ENCODE data around the gene XYLT1.

XYLT1 gene

DNA sequence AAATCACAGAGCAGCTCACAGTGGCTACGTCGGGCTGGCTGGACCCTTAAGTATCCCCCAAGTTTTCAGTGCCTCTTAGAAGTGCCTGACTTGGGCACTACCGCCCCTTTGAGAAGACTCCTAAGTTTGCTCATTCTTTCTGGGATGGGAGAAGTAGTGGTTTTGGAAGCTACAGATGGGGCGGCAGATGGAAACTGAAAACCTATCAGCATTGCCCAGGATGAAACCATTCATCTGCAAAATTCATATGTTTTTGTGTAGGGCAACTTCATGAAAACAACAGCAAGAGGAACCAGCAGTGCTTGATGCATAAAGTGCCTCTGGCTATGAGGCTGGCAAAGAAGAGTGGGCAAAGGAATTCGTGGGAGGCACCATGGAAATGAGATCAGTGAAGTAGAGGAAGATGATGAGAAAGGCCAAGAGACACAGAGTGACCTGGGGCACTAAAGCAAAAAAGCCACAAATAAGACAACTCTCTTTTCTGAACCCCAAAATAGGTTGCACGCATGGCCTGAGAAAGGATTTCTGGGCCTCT is 277.1 kb downstream of the XYLT1 start:
- no peaks in the 10 kb centered on the region for H3K4me1 ChIP-seq (ENCODE audit: insufficient read depth, low read length)
- H3K36me3 ChIP-seq (ENCODE audit: insufficient read depth, low read length) = no peaks in the 10 kb centered on the region
- no peak overlapping the region for H3K9ac ChIP-seq (ENCODE audit: low read depth, low read length)
- no peaks in the 10 kb centered on the region for H3K9me3 ChIP-seq (ENCODE audit: control insufficient read depth, insufficient read depth, low read length)

DNA sequence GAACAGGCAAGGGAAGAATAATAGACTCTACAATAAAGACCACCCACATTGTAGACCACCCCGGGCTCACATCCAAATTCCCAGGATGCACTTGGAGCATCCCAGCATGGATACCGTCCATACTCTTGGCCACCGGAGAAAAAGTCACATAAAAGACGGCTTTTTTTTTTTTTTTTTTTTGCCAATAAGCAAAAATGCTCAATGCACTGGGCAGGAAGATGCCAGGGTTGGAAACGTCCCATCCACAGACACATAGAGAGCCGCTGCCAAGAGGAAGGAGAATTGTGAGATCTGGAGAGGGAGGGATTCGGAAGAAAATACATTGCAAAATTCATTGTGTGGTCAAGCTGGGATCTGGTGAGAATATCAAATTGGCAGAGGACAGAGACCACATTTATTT is 286.7 kb downstream of the XYLT1 start:
- H3K9me3 ChIP-seq (ENCODE audit: control insufficient read depth, insufficient read depth, low read length) = no peaks in the 10 kb centered on the region
- no peaks in the 10 kb centered on the region for H3K36me3 ChIP-seq (ENCODE audit: insufficient read depth, low read length)
- H3K4me1 ChIP-seq (ENCODE audit: insufficient read depth, low read length) = no peaks in the 10 kb centered on the region
- H3K9ac ChIP-seq (ENCODE audit: low read depth, low read length) = no peak overlapping the region

DNA sequence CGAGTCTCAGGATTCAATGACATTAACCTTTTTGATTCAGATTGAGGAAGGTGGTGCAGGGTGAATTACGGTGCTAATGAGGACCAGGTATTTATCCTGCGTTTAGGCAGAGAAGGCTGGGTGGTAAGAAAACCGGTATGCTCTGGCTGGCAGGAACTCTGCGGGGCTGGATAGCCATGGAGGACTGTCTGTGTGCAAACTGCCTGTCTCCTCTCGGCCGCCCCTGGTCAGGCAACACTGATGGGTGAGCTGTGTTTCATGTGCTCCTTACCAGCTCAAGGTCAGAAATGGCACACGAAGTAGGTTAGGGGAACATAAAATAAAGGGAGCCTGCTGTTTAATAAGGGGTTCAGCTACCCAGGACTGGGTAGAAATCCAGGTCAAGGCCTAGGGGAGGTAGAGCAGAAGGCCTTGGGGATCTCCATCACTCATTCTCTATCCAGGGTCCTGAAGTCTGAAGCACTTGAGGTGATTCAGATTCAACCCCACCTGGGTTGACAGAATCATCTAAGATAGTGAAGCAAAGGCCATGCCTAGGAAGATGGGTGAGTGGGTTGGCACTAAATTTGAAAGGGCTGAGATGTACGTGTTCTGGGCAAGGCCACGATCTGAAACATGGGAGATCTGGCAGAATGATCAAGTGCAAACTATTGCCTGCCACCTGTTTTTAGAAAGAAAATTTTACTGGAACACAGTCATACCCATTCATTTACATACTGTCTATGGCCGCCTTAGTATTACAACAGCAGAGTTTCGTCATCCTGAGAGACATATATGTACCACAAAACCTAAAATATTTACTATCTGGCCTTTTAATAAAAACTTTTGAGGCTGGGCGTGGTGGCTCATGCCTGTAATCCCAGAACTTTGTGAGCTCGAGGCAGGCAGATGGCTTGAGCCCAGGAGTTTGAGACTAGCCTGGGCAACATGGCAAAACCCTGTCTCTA is 292.5 kb downstream of the XYLT1 start:
- no peaks in the 10 kb centered on the region for H3K9me3 ChIP-seq (ENCODE audit: control insufficient read depth, insufficient read depth, low read length)
- H3K36me3 ChIP-seq (ENCODE audit: insufficient read depth, low read length) = no peaks in the 10 kb centered on the region
- H3K4me1 ChIP-seq (ENCODE audit: insufficient read depth, low read length) = no peaks in the 10 kb centered on the region
- no peak overlapping the region for H3K9ac ChIP-seq (ENCODE audit: low read depth, low read length)

DNA sequence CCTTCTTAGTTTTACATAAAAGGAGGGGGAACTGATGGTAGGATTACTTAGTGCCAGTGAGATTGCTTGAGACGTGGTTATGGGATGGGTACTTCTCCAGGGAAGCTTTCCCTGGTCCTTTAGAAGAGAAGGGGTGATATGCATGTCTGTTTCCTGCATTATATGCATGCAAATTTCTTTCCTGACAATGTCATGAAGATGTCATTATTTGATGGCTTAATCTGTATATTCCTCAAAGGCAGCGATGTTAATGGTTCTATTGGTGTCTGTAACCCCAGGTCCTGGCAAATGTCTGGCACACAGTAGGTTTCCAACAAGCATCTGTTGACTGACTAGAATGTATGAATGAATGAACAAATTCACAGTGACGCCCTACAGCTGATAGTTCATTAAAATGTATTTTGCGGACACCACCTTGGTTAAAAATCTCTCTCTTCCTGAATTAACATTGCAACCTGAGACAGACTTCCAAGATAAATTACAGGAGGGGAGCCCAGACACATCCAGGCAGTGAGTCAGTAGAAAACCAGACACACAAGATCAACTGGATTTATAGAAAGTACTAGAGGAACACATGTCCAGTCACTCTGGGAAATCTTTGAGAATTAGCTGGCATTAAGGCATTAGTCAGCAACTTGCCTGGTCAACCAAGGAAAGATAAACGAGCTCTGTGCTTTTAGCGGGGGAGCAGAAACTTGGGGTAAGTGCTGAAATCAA is 293.4 kb downstream of the XYLT1 start:
- Histone ChIP-seq H3K4me1 (ENCODE audit: insufficient read depth, low read length) (no peaks in the 10 kb centered on the region), H3K36me3 (ENCODE audit: insufficient read depth, low read length) (no peaks in the 10 kb centered on the region), H3K9me3 (ENCODE audit: control insufficient read depth, insufficient read depth, low read length) (no peaks in the 10 kb centered on the region), H3K9ac (ENCODE audit: low read depth, low read length) (no peak overlapping the region)

DNA sequence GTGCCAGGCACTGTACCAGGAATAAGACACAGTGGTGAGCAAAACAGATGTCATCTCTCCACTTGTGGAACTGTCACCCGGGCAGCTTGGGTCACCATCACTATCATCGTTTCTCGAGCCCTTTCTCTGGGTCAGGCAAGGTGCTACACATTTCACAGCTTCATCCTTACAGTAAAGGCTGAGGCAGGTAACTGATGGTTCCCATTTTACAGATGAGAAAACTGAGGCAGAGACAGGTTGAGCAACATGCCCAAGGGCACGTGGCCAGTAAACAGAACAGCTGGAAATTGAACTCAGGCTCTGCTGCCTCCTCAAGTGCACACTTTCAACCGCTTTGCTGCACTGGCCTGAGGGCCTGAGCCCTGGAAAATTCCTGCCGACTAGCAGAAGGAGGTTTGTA is 294.6 kb downstream of the XYLT1 start:
- H3K4me1 ChIP-seq (ENCODE audit: insufficient read depth, low read length) = no peaks in the 10 kb centered on the region
- H3K9me3 ChIP-seq (ENCODE audit: control insufficient read depth, insufficient read depth, low read length) = no peaks in the 10 kb centered on the region
- H3K9ac ChIP-seq (ENCODE audit: low read depth, low read length) = no peak overlapping the region
- H3K36me3 ChIP-seq (ENCODE audit: insufficient read depth, low read length) = no peaks in the 10 kb centered on the region

DNA sequence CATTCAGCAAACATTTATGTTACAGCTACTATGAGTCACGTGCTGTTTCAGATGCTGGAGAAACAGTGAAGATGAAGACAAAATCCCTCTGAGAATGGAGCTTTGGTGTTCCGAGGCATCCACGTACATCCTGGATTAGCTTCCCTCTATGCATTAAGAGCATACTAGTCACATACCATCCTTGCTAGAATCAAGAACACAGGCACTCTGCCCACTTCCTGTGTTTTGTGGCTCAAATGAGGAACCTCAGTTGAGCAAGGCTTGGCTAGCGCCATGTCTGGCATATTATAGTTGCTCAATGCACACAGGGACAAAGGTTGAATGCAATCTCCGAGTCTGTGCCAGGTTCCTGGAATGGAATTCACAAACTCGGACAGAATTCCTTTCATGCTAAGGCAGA is 297.5 kb downstream of the XYLT1 start:
- Histone ChIP-seq H3K4me1 (ENCODE audit: insufficient read depth, low read length) (no peaks in the 10 kb centered on the region), H3K9me3 (ENCODE audit: control insufficient read depth, insufficient read depth, low read length) (no peaks in the 10 kb centered on the region), H3K36me3 (ENCODE audit: insufficient read depth, low read length) (no peaks in the 10 kb centered on the region), H3K9ac (ENCODE audit: low read depth, low read length) (no peak overlapping the region)

DNA sequence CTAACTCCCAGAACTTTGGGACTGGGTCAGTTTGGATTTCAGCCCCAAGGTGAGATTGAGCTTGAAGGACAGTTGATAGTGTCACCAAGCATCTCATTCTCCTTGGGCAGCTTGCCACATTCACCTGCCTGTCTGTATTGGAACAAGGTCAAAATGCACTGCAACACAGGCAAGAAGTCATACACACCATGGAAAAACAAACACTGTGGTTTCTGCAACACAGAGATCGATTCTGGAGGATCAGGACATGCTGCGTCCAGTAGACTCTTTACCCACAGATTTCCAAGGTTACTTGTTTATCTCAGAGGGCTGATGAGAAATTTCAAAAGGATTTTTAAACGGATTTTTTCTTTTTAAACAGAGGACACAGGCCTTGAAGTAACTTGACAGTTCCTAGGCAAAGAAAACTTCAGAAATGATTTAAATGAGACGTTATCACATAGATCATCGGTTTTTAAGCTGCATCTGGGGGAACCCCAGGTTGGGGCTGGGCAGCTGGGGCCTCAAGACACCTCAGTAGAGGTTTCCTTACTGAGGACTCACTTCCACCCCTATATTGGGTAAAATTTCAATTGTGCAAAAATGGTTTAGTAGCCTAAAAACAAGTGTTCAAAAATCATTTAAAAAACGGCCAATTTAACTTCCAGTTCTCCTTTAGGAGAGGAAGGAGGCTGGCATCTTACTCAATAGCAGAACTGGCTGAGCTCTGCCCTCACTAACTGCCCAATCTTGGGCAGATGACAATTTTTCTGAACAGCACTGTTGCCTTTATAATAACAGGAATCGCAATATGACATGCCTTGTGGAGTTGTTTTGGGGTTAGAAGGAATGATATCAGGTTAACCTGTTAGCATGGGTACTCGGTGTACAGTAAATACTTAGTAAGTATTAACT is 299.3 kb downstream of the XYLT1 start:
- no peaks in the 10 kb centered on the region for H3K9me3 ChIP-seq (ENCODE audit: control insufficient read depth, insufficient read depth, low read length)
- H3K4me1 ChIP-seq (ENCODE audit: insufficient read depth, low read length) = no peaks in the 10 kb centered on the region

DNA sequence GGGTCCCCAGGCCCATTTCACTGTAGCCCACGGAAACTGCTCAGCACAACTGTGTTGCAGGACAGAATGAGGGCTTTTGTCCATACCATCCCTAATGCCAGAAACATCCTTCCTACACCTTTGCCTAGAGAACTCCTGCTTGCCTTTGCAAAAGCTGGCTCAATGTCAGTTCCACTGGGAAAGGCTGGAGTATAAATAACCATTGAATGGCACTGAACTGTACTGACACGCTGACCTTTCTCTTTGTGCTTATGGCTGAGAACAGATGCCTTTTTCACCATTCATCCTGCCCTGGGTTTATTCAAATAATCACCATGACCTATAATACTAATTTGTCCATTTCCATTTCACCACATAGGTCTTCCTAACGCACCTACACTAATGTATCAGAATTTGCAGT is 300.3 kb downstream of the XYLT1 start:
- no peaks in the 10 kb centered on the region for H3K4me1 ChIP-seq (ENCODE audit: insufficient read depth, low read length)
- H3K36me3 ChIP-seq (ENCODE audit: insufficient read depth, low read length) = no peaks in the 10 kb centered on the region
- H3K9me3 ChIP-seq (ENCODE audit: control insufficient read depth, insufficient read depth, low read length) = no peaks in the 10 kb centered on the region
- H3K9ac ChIP-seq (ENCODE audit: low read depth, low read length) = no peak overlapping the region

More for the DNA sequence above, 299.3 kb downstream of the XYLT1 start:
- no peak overlapping the region for H3K9ac ChIP-seq (ENCODE audit: low read depth, low read length)
- H3K36me3 ChIP-seq (ENCODE audit: insufficient read depth, low read length) = no peaks in the 10 kb centered on the region

DNA sequence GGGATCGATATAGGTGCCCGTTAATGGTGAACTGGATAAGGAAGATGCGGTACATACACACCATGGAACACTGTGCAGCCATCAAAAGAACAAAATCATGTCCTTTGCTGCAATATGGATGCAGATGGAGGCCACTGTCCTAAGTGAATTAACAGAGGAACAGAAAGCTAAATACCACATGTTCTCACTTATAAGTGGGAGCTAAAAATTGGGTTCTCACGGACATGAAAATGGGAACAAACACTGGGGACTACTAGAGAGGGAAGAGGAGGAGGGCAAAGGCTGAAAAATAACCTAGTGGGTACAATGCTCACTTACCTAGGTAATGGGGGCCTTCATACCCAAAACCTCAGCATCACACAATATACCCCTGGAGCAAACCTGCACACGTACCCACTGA is 302.6 kb downstream of the XYLT1 start:
- Histone ChIP-seq H3K36me3 (ENCODE audit: insufficient read depth, low read length) (no peaks in the 10 kb centered on the region), H3K9ac (ENCODE audit: low read depth, low read length) (no peak overlapping the region), H3K4me1 (ENCODE audit: insufficient read depth, low read length) (no peaks in the 10 kb centered on the region), H3K9me3 (ENCODE audit: control insufficient read depth, insufficient read depth, low read length) (no peaks in the 10 kb centered on the region)

DNA sequence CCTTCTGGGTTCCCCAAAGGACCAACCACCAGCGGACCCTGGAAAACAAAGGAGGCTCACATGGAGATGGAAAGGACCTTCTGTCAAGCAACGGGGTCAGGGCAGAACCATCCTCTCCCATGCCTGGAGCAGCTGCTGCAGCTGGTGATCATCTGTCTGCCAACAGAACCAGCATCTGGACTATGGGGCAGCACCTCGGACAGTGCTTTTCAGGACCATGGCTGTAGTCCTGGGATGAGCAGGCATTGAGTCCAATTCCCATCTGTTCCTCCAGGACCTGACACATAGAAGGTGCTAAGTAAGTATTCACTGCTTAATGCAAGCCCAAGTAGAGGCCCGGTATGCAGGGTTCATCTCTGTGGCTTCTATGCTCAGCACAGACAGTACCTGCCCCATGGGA is 304.7 kb downstream of the XYLT1 start:
- H3K9ac ChIP-seq (ENCODE audit: low read depth, low read length) = no peak overlapping the region
- H3K36me3 ChIP-seq (ENCODE audit: insufficient read depth, low read length) = no peaks in the 10 kb centered on the region
- no peaks in the 10 kb centered on the region for H3K9me3 ChIP-seq (ENCODE audit: control insufficient read depth, insufficient read depth, low read length)
- no peaks in the 10 kb centered on the region for H3K4me1 ChIP-seq (ENCODE audit: insufficient read depth, low read length)

DNA sequence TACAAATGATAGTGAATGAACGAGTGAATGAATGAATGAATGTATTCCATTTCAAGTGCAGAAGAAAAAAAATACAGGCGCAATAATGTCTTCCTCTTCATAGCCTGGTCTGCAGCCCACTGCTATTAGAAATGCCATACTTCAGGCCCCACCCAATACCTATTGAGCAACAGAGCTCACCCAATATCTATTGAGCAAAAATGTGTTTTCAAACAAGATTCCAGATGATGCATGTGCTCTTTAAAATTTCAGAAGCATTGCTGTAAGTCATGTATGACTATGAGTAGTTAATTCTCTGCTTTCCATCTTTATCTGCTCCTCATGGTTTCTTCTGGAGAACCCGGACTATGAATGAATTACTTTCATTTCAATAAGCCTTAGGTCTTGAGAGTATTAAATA is 308.2 kb downstream of the XYLT1 start:
- Histone ChIP-seq H3K9ac (ENCODE audit: low read depth, low read length) (no peak overlapping the region), H3K36me3 (ENCODE audit: insufficient read depth, low read length) (no peaks in the 10 kb centered on the region; the same call in 1 of the 2 replicates), H3K9me3 (ENCODE audit: control insufficient read depth, insufficient read depth, low read length) (no peaks in the 10 kb centered on the region), H3K4me1 (ENCODE audit: insufficient read depth, low read length) (peaks cover 9% of the 10 kb centered on the region; the same call in 1 of the 2 replicates)

DNA sequence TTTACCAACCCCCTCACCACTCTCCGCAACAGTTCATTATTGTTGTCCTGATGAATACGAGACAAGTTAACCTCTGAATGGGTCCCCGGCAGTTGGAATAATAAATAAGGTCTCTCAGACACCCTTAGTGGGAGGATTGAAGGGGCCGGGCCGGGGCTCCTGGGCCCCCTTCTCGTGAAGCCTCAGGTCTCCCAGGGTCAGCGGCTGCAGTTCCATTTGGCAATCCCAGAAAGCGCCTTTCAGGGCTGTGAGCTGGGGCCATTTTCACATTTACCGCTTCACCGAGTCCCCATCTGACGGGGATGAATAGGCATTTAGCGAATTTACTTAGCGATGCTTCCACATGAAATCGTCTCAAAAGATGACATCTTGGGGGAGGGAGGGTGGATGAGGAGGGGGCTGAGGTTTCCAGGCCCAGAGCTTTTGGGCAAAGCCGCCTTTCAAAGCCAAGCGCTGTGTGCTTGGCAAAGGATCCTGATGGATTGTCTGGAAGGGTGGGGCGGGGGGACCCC is 309.8 kb downstream of the XYLT1 start:
- Histone ChIP-seq H3K36me3 (ENCODE audit: insufficient read depth, low read length) (no peaks in the 10 kb centered on the region; the same call in 1 of the 2 replicates), H3K4me1 (ENCODE audit: insufficient read depth, low read length) (peaks cover 9% of the 10 kb centered on the region; the same call in 1 of the 2 replicates), H3K9me3 (ENCODE audit: control insufficient read depth, insufficient read depth, low read length) (no peaks in the 10 kb centered on the region), H3K9ac (ENCODE audit: low read depth, low read length) (no peak overlapping the region)

DNA sequence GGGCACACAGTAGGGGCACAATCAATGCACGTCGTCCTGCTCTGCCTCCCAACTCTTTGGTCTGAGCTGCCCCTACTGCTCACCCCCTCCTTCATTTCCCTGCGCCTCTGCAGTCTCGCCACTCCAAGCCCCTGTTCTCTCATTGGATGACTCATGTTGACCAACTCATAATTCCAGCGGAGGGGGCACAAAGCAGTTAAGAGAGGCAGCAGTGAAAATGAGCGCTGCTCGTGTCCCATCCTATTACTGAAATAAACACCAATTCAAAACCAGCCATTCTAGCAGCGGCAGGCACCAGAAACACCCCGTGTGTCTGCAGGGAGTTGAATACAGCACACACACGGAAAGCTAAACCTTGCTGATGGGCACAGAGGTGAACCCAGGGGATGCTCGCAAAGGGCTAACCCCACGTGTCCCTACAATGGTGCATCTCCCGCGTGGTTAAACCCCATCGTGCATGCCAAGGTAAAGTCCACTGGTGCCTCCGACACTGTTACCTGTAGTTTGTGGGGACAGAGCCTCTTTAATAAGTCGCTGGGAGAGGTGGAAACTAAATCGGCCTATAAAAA is 310.4 kb downstream of the XYLT1 start:
- Histone ChIP-seq H3K9ac (ENCODE audit: low read depth, low read length) (no peak overlapping the region), H3K9me3 (ENCODE audit: control insufficient read depth, insufficient read depth, low read length) (no peaks in the 10 kb centered on the region), H3K36me3 (ENCODE audit: insufficient read depth, low read length) (no peaks in the 10 kb centered on the region; the same call in 1 of the 2 replicates), H3K4me1 (ENCODE audit: insufficient read depth, low read length) (peaks cover 9% of the 10 kb centered on the region; the same call in 1 of the 2 replicates)
